Cardiac fibroblast (primary cell): Measurements from ENCODE around the gene CADM4.

ENCODE experiments used
- DNase-seq, 2 donors: peaks; one replicate each; pipeline versions ENCODE4 v3.0.0 to v3.0.0-alpha.2; 2010; ENCODE audit warnings: low read depth in 2 of 2
- H3K4me3 ChIP-seq, 2 donors: replicated peaks in 1 of 2; 1 replicate in 1 of 2; 2 replicates in 1 of 2; pipeline ENCODE4 v1.5.1; 2011; ENCODE audit warnings: low read depth in 2 of 2, low read length in 2 of 2, mild to moderate bottlenecking in 2 of 2, moderate library complexity in 1 of 2
- TF ChIP-seq, protein P1 (sequence below): IDR thresholded peaks from one replicate; pipeline ENCODE4 v1.5.1; 2011; ENCODE audit warnings: low read depth, mild to moderate bottlenecking, low read length, inconsistent platforms

CADM4 gene

DNA sequence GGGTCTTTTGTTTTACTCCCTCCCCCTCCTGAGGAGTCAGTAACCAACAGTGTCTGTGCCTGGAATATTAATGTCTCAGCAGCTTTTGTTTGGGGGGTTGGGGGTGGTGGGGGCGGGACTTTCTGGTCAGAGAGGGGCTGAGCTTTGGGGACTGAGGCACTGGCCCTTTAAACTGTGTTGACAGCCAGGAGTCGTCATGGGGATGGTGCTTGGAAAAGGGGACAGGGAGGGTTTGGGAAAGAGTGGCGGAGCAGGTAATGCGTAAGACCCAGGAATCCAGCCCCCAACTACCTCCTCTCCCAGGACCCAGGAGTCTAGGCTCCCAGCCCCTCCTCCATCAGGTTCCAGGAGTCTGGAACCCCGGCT is 5.2 kb downstream of the CADM4 start:
- TF ChIP-seq, protein P1, sequence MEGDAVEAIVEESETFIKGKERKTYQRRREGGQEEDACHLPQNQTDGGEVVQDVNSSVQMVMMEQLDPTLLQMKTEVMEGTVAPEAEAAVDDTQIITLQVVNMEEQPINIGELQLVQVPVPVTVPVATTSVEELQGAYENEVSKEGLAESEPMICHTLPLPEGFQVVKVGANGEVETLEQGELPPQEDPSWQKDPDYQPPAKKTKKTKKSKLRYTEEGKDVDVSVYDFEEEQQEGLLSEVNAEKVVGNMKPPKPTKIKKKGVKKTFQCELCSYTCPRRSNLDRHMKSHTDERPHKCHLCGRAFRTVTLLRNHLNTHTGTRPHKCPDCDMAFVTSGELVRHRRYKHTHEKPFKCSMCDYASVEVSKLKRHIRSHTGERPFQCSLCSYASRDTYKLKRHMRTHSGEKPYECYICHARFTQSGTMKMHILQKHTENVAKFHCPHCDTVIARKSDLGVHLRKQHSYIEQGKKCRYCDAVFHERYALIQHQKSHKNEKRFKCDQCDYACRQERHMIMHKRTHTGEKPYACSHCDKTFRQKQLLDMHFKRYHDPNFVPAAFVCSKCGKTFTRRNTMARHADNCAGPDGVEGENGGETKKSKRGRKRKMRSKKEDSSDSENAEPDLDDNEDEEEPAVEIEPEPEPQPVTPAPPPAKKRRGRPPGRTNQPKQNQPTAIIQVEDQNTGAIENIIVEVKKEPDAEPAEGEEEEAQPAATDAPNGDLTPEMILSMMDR, result no peak
- no peak for DNase-seq
- H3K4me3 ChIP-seq, result no peak overlapping the region

DNA sequence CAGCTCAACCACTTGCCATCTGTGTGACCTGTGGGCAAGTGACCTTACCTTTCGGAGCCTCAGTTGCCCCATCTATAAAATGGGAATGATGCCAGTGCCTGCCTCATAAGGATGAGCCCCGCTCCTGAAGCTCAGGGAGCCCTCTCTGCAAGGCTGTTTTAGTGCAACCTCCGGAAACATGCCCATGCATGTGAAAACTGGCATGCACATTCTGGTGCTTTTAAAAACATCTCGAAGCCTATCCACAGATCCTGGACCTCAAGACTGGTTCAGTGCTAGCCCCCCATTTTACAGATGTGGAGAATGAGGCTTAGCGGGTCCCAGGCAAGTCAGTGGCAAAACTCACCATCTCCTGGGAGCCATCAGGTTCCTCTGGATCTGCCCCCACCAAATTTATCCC is 5.6 kb downstream of the CADM4 start:
- H3K4me3 ChIP-seq, result no peak overlapping the region
- TF ChIP-seq, protein P1, result no peak
- DNase-seq, result no peak

DNA sequence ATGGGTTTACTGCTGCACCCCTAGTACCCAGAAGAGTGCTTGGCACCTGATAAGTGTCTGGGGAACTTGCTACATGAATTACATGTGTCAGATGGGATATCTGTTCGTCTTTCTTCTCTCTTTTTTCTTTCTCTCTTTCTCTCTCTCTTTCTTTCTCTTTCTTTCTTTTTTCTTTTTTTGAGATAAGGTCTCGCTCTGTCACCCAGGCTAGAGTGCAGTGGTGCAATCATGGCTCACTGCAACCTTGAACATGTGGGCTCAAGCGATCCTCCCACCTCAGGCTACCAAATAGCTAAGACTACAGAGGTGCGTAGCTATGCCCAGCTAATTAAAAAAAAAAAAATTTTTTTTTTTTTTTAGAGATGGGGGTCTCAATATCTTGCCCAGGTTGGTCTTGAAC is 6.1 kb downstream of the CADM4 start:
- no peak overlapping the region for H3K4me3 ChIP-seq
- DNase-seq, result no peak
- TF ChIP-seq, protein P1, result no peak

DNA sequence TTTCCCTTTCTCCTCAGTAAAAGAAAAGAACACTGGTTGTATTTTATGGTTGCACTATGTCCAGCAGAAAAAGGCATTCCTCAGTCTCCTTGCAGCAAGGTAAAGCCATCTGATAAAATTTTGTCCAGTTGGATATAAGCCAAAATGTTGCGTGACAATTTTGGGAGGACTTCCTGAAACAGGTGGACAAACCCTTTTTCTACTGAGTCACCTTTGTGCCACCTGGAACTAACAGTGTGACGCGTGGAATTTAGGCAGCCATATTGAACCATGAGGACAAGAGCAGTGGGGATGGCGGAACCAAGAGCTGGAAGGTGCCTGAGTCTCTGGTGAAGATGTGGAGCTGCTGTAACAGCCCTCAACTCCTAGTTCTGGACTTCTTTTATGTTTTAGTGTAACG is 8.2 kb downstream of the CADM4 start:
- H3K4me3 ChIP-seq, result no peak overlapping the region
- no peak for DNase-seq
- TF ChIP-seq, protein P1, result no peak

DNA sequence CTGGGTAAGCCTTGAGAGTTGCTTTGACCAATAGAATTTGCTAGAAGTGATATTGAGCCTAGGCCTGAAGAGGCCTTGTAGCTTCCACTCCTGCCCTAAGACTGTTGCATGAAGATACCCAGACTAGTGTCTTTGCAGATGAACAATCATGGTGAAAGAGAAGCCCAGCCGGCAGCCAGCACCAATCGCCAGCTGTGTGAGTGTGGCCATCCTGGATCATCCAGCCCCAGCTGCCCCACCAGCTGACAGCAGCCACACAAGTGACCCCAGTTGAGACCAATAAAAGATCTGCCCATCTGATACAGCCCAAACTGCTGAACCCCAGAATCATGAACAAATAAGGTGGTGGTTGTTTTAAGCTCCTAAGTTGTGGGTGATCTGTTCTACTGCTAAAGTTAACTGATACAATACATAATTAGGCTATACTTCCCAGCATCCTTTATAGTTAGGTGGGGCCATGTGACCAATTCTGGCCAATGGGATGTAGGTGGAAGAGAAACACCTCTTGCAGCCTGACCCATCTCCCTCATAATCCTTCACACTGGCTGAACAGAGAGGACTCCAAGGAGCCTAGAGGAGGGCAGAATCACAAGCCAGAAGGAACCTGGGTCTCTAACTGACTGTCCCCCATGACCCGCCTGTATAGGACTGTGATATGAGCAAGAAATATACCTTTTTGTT is 10.9 kb downstream of the CADM4 start:
- TF ChIP-seq, protein P1, result no peak
- H3K4me3 ChIP-seq, result no peak overlapping the region
- DNase-seq, result no peak

DNA sequence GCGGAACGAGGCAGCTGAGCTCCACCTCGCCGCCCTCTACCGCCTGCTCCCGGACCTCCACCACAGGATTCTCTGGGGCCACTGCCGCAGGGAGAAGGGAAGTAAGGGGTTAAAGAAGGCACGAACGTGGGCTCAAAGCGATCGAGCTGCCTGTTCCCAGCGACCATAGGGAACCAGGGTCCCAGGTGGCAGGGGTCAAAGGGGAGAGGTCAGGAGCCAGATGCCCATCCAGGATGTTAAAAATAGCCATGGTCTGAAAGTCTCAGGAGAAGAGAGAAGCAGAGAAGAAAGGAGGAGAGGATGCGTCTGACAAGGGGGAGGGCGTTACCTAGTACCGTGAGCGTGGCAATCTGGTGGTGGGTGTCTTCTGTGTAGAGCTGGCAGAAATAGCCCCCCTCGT is 12.8 kb downstream of the CADM4 start:
- no peak overlapping the region for H3K4me3 ChIP-seq
- no peak for DNase-seq
- TF ChIP-seq, protein P1, result no peak
